GM21528 (cell line): Measurements from ENCODE around the gene AP4M1.

ENCODE experiments used
- ATAC-seq: cut with Tn5 transposase; IDR thresholded peaks from one replicate; pipeline ENCODE4 v1.9.1; 2021; ENCODE audit warnings: mild to moderate bottlenecking, moderate library complexity; ENCODE audit not compliant: unreplicated experiment, low FRiP score

Gene AP4M1

GRCh38 chr7:100085515-100085914 is 15.9 kb upstream of the AP4M1 start:
- no peak for ATAC-seq

DNA sequence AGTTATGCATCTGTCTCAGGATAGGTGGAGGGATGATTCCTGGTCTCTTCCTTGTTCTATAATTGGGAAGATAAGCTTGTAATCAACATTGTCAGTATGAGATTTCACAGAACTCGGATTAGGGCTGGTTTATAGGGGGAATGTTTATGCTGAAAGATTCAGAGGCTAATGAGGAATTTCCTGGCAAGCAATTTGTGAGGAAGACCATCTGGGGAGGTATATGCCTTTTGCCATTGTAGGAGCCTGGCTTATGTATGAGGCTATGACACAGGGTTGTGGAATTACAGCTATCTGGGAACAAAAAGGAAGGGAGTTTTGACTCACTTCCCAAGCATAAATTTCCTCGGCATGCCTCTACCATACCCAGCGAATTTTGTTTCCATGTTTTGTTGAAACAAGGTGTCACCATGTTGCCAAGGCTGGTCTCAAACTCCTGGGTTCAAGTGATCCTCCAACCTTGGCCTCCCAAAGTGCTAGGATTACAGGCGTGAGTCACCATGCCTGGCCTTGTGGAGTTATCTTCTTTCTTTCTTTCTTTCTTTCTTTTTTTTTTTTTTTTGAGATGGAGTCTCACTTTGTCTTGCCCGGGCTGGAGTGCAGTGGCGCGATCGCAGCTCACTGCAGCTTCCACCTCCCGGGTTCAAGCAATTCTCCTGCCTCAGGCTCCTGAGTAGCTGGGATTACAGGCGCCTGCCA is 14.2 kb upstream of the AP4M1 start:
- no peak for ATAC-seq

DNA sequence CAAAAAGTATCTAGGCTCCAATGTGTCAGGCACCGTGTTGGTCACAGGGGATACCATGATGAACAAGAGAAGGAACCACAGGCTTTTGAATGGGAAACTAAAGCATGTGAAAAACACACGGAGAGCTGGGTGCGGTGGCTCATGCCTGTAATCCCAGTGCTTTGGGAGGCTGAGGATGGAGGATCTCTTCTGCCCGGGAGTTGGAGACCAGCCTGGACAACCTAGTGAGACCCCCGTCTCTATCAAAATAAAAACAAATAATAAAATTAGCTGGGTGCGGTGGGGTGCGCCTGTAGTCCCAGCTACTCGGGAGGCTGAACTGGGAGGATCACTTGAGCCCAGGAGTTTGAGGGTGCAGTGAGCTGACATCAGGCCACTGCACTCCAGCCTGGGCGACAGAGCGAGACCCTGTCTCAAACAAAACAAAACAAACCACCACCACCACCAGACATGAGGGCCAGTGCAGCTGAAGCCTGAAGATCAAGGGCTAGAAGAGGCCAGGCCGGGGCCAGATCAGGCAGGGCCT is 13.3 kb upstream of the AP4M1 start:
- no peak for ATAC-seq

GRCh38 chr7:100088621-100089457 is 12.6 kb upstream of the AP4M1 start, which contains the start of gene COPS6:
COPS6 (plus strand) TSS chr7:100088969; CDS start chr7:100088991, 22 bp downstream.
- no peak for ATAC-seq

GRCh38 chr7:100089458-100090196 is 11.8 kb upstream of the AP4M1 start:
- no peak for ATAC-seq

GRCh38 chr7:100090527-100091410 is 10.7 kb upstream of the AP4M1 start:
- no peak for ATAC-seq

DNA sequence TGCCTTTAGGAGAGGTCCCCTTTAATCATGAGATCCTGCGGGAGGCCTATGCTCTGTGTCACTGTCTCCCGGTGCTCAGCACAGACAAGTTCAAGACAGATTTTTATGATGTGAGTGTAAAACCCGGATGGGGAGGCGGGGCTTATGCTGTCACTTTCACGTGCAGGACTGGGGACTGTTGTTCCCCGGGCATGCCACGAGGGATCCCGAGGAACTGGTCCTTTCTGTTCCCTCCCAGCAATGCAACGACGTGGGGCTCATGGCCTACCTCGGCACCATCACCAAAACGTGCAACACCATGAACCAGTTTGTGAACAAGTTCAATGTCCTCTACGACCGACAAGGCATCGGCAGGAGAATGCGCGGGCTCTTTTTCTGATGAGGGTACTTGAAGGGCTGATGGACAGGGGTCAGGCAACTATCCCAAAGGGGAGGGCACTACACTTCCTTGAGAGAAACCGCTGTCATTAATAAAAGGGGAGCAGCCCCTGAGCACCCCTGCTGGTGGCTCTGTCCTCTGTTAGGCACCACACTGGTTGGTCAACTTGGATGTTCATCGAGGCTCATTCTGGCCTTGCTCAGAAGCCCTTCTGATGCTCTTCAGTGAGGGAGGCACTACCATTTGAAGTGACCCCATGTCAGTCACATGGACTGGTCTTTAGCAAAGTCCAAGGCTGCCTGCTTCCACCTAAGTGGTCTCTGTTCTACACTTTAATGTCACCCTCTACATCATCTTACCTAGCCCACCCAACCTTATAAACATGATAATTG is 9.8 kb upstream of the AP4M1 start:
- no peak for ATAC-seq

- no peak for ATAC-seq
Measured at GRCh38 chr7:100093054-100093453, 8.4 kb upstream of the AP4M1 start.

DNA sequence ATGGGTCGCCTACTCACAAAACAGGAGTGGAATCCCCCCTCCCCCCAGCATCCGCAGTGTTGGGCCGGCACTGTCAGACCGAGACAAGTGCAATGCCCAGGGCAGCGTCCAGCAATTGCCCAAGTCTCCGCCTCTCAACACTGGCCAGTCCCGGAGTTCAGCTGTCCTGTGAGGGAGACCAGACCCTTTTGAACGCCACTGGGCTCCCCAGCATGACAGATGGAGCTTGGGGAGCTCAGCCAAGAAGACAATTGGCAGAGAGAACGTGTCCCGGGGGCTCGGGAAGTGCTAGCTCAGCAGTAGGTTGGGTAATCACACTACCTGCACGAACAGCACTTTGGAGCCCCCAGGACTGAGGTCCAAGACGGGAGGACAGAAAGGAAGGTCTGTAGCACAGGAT is 7.9 kb upstream of the AP4M1 start:
- ATAC-seq: no peak

- no peak for ATAC-seq
Measured at GRCh38 chr7:100093925-100094486, 7.4 kb upstream of the AP4M1 start.

DNA sequence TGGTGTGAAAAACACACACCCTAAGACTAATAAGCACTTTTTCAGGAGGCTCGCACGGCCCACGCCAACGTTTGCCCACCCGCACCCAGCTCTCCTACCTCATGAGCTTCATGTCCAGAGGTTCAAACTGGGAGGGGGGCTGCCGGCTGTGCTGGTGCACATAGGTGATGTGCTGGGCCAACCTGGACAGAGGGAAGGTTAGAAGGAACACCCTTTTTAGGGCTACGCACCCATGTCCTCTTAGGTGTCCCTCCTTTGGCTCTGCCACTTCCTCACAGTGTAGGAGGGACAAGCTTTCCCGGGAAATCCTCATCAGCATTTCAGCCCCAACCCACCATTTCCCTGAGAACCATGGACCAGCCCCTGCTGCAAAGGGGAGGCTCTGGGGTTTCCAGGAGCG is 6.2 kb upstream of the AP4M1 start:
- ATAC-seq: no peak

DNA sequence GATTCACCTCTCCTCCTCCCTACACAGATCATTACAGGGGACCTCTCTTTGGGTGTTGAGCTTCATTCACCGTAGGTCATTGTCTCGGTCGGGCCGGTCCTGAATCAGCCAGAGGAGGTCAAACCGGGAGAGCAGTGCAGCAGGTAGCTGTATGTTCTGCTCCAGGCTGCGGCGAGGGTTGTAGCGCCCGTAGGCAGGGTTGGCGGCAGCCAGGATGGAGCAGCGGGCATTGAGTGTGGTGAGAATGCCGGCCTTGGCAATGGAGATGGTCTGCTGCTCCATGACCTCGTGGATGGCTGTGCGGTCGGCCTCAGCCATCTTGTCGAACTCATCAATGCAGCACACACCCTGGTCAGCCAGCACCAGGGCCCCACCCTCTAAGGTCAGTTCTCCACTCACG is 5.7 kb upstream of the AP4M1 start:
- ATAC-seq: no peak

GRCh38 chr7:100098913-100099312 is 2.5 kb upstream of the AP4M1 start:
- ATAC-seq: no peak

DNA sequence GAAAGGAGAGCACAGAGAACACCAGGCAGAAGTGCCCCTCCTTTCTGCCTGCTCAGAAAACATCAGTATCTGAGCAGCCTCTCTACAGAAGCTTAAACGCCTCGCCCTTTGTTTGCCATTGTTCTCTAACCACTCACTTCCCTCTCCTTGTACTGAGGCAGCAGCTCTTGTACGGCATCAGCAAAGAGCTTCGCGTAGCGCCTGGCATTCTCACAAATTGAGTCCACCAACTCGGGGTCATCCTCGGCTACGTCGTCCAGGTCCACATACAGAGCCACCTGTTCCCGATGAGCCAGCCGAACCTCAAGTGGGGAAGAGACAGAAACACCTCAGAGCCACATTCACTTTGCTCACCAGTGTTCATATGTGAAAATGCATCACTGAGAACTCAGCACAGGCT is 2.0 kb upstream of the AP4M1 start:
- no peak for ATAC-seq

- ATAC-seq: peak; percentile 73
Measured at GRCh38 chr7:100100420-100101015, 925 bp upstream of the AP4M1 start.

- no peak for ATAC-seq
Measured at GRCh38 chr7:100102950-100103840, 1.8 kb downstream of the AP4M1 start.

DNA sequence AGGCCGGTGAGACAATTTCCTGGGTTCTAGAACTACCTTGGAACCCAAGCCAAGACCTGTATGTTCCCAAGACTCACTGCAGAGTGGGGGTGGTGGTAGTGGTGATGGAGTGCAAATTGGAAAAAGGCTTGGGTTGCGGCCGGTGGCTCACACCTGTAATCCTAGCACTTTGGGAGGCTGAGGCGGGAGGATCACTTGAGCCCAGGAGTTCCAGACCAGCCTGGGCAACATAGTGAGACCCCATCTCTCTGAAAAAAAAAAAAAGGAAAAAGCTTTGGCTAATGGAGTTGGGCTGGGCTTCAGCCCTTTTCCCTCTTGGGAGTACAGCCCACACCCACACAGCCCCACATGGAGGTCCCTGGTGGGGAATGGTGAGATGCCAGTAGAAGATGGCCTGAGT is 4.1 kb downstream of the AP4M1 start:
- ATAC-seq: no peak

- ATAC-seq: no peak
Measured at GRCh38 chr7:100106633-100107032, 5.2 kb downstream of the AP4M1 start.
